Mesendoderm (in vitro differentiated cells): ENCODE data around the gene CCM2.
A peak's percentile ranks its signal among the peaks of the same experiment; 100 is the strongest.
"Not testable (repeated sequence)": the region's sequence is repeated elsewhere in the genome, so short reads cannot be mapped to it uniquely, and the experiment has no call there.

Experiments used
- DNase-seq: peaks from one replicate; pipeline ENCODE4 v3.0.0; 2013
- H2AK5ac ChIP-seq: 2 replicates; pipeline ENCODE4 v1.6.1; 2013; ENCODE audit warnings: low read length, inconsistent platforms
- H2BK120ac ChIP-seq: 2 replicates; pipeline ENCODE4 v1.6.1; 2013; ENCODE audit warnings: low read depth, mild to moderate bottlenecking, low read length, moderate library complexity, mixed read lengths
- H2BK15ac ChIP-seq: replicated peaks from 2 replicates; pipeline ENCODE4 v1.6.1; 2013; ENCODE audit warnings: low read depth, mild to moderate bottlenecking, moderate library complexity
- H2BK5ac ChIP-seq: 2 replicates; pipeline ENCODE4 v1.6.1; 2013; ENCODE audit warnings: low read length, inconsistent platforms
- H3K18ac ChIP-seq: 2 replicates; pipeline ENCODE4 v1.6.1; 2013; ENCODE audit warnings: mild to moderate bottlenecking, low read length, mixed read lengths
- H3K23ac ChIP-seq: one replicate; pipeline ENCODE4 v1.6.1; 2013; ENCODE audit warnings: low read length
- H3K27ac ChIP-seq: 2 replicates; pipeline ENCODE4 v1.5.1; 2013; ENCODE audit warnings: low read depth, mild to moderate bottlenecking, inconsistent platforms, low read length, moderate library complexity
- H3K27me3 ChIP-seq: 2 replicates; pipeline ENCODE4 v1.6.1; 2013; ENCODE audit warnings: low read length, control low read depth, mild to moderate bottlenecking, inconsistent platforms; ENCODE audit not compliant: insufficient read depth, poor library complexity
- H3K36me3 ChIP-seq: 2 replicates; pipeline ENCODE4 v1.6.1; 2013; ENCODE audit warnings: low read length, inconsistent platforms; ENCODE audit not compliant: control insufficient read depth, insufficient read depth
- H3K4ac ChIP-seq: one replicate; pipeline ENCODE4 v1.6.1; 2013; ENCODE audit warnings: low read depth, mild to moderate bottlenecking, low read length, moderate library complexity
- H3K4me1 ChIP-seq: 2 replicates; pipeline ENCODE4 v1.6.1; 2013; ENCODE audit warnings: low read depth, low read length, inconsistent platforms; ENCODE audit not compliant: control insufficient read depth
- H3K4me2 ChIP-seq: 2 replicates; pipeline ENCODE4 v1.6.1; 2013; ENCODE audit warnings: low read length
- H3K4me3 ChIP-seq: 2 replicates; pipeline ENCODE4 v1.5.1; 2013; ENCODE audit warnings: mild to moderate bottlenecking, low read length
- H3K56ac ChIP-seq: one replicate; pipeline ENCODE4 v1.6.1; 2013; ENCODE audit warnings: low read length
- H3K79me1 ChIP-seq: 2 replicates; pipeline ENCODE4 v1.6.1; 2013; ENCODE audit warnings: low read length, inconsistent platforms
- H3K79me2 ChIP-seq: 2 replicates; pipeline ENCODE4 v1.6.1; 2013; ENCODE audit warnings: mild to moderate bottlenecking, low read length; ENCODE audit not compliant: control insufficient read depth, insufficient read depth
- H3K9ac ChIP-seq: 2 replicates; pipeline ENCODE4 v1.6.1; 2013; ENCODE audit warnings: low read length, inconsistent platforms
- H4K5ac ChIP-seq: one replicate; pipeline ENCODE4 v1.6.1; 2013; ENCODE audit warnings: low read length
- H4K8ac ChIP-seq: one replicate; pipeline ENCODE4 v1.6.1; 2013; ENCODE audit warnings: low read depth, mild to moderate bottlenecking, control low read depth, low read length, moderate library complexity
- WGBS: extraction: QIAGEN DNeasy Blood & Tissue Kit; methylation state at CpG from one replicate; pipeline ENCODE4 v1.1.7; 2013; ENCODE audit warnings: low lambda C conversion rate, missing lambda C conversion rate; ENCODE audit not compliant: insufficient coverage; ENCODE audit errors: extremely low coverage; 5-methylcytosine and 5-hydroxymethylcytosine counted together

CCM2 gene

DNA sequence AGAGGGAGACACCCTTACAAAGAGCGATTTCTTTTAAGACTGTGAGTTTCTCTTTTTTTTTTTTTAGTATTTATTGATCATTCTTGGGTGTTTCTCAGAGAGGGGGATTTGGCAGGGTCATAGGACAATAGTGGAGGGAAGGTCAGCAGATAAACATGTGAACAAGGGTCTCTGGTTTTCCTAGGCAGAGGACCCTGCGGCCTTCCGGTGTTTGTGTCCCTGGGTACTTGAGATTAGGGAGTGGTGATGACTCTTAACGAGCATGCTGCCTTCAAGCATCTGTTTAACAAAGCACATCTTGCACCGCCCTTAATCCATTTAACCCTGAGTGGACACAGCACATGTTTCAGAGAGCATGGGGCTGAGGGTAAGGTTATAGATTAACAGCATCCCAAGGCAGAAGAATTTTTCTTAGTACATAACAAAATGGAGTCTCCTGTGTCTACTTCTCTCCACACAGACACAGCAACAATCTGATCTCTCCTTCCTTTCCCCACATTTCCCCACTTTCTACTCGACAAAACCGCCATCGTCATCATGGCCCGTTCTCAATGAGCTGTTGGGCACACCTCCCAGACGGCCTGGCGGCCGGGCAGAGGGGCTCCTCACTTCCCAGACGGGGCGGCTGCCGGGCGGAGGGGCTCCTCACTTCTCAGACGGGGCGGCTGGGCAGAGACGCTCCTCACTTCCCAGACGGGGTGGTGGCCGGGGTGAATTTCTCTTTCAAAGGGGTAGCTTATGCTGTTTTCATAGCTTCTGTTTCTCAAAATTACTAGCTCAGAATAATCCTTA lies 7.8 kb upstream of the CCM2 start:
- not testable (repeated sequence) for H4K8ac ChIP-seq, H3K27me3 ChIP-seq, H3K4me2 ChIP-seq, DNase-seq, H3K4me1 ChIP-seq, H2AK5ac ChIP-seq, H3K79me2 ChIP-seq, H2BK120ac ChIP-seq, H3K56ac ChIP-seq, H3K27ac ChIP-seq, H3K36me3 ChIP-seq, H3K23ac ChIP-seq, H4K5ac ChIP-seq, H2BK15ac ChIP-seq, H2BK5ac ChIP-seq, H3K18ac ChIP-seq, H3K9ac ChIP-seq, H3K4me3 ChIP-seq, H3K4ac ChIP-seq, H3K79me1 ChIP-seq
- no CpG with 5 or more reads among the region's 21 CpGs for WGBS

- Histone ChIP-seq H3K4me3 (no peak overlapping the region), H4K5ac (no peak overlapping the region), H3K56ac (no peak overlapping the region), H3K23ac (no peak overlapping the region), H4K8ac (no peak overlapping the region), H3K4me1 (no peaks in the 10 kb centered on the region), H2BK120ac (no peak overlapping the region), H3K79me2 (no peaks in the 10 kb centered on the region), H3K79me1 (no peaks in the 10 kb centered on the region), H3K36me3 (no peaks in the 10 kb centered on the region), H3K18ac (no peak overlapping the region), H3K27ac (no peak overlapping the region), H3K27me3 (no peaks in the 10 kb centered on the region), H2BK15ac (no peak overlapping the region), H3K4me2 (no peak overlapping the region), H2AK5ac (no peak overlapping the region), H2BK5ac (no peak overlapping the region), H3K9ac (no peak overlapping the region), H3K4ac (no peak overlapping the region)
- no CpG with 5 or more reads among the region's 5 CpGs for WGBS
- DNase-seq = no peak
These were observed 5.0 kb upstream of the CCM2 start for GRCh38 chr7:44994877-44995554.

GRCh38 chr7:44995555-44996493 lies 4.2 kb upstream of the CCM2 start:
- Histone ChIP-seq H4K8ac (no peak overlapping the region), H3K4me1 (no peaks in the 10 kb centered on the region), H3K4me2 (no peak overlapping the region)

GRCh38 chr7:44998153-44998871 lies 1.7 kb upstream of the CCM2 start:
- no peaks in the 10 kb centered on the region for H3K36me3 ChIP-seq
- H4K5ac ChIP-seq = no peak overlapping the region
- no peak overlapping the region for H3K4ac ChIP-seq
- no CpG with 5 or more reads among the region's 4 CpGs for WGBS
- peaks cover 20% of the 10 kb centered on the region for H3K79me2 ChIP-seq
- no peak overlapping the region for H3K9ac ChIP-seq
- H3K4me2 ChIP-seq = no peak overlapping the region
- no peak for DNase-seq
- no peak overlapping the region for H3K23ac ChIP-seq
- H3K79me1 ChIP-seq = peaks cover 8% of the 10 kb centered on the region
- H3K18ac ChIP-seq = no peak overlapping the region
- H2BK120ac ChIP-seq = no peak overlapping the region
- H4K8ac ChIP-seq = no peak overlapping the region
- H2BK15ac ChIP-seq = no peak overlapping the region
- no peak overlapping the region for H2BK5ac ChIP-seq
- no peak overlapping the region for H3K27ac ChIP-seq
- H3K56ac ChIP-seq = no peak overlapping the region
- H3K4me3 ChIP-seq = no peak overlapping the region
- peaks cover 3% of the 10 kb centered on the region for H3K4me1 ChIP-seq
- no peak overlapping the region for H2AK5ac ChIP-seq
- H3K27me3 ChIP-seq = no peaks in the 10 kb centered on the region

More at GRCh38 chr7:44995555-44996493, 4.2 kb upstream of the CCM2 start:
- Histone ChIP-seq H3K9ac (no peak overlapping the region), H2BK120ac (no peak overlapping the region), H2AK5ac (no peak overlapping the region), H3K79me2 (peaks cover 3% of the 10 kb centered on the region), H3K27me3 (no peaks in the 10 kb centered on the region), H4K5ac (no peak overlapping the region), H2BK5ac (no peak overlapping the region), H3K56ac (no peak overlapping the region), H3K23ac (no peak overlapping the region), H3K4me3 (no peak overlapping the region), H3K36me3 (no peaks in the 10 kb centered on the region), H3K4ac (no peak overlapping the region), H3K27ac (no peak overlapping the region), H3K79me1 (no peaks in the 10 kb centered on the region), H2BK15ac (no peak overlapping the region), H3K18ac (no peak overlapping the region)
- WGBS = no CpG with 5 or more reads among the region's 8 CpGs
- no peak for DNase-seq

- WGBS = no CpG with 5 or more reads among the region's 66 CpGs
- H3K36me3 ChIP-seq = no peaks in the 10 kb centered on the region
These were observed 532 bp upstream of the CCM2 start for GRCh38 chr7:44999245-45000092.

More at GRCh38 chr7:44999245-45000092, 532 bp upstream of the CCM2 start:
- Histone ChIP-seq H3K9ac (peak overlapping the region; percentile 75), H4K8ac (no peak overlapping the region), H3K23ac (no peak overlapping the region), H3K56ac (peak overlapping the region; percentile 90), H3K79me1 (peaks cover 10% of the 10 kb centered on the region), H2BK15ac (no peak overlapping the region), H3K4ac (peak overlapping the region; percentile 44), H3K27ac (peak overlapping the region; percentile 85), H3K4me1 (peaks cover 3% of the 10 kb centered on the region), H3K18ac (no peak overlapping the region), H4K5ac (no peak overlapping the region), H3K4me3 (peak overlapping the region; percentile 63), H3K4me2 (peak overlapping the region; percentile 87), H3K79me2 (peaks cover 24% of the 10 kb centered on the region), H2BK5ac (no peak overlapping the region), H2BK120ac (no peak overlapping the region), H2AK5ac (no peak overlapping the region), H3K27me3 (no peaks in the 10 kb centered on the region)
- DNase-seq = peak; percentile 99
